ENCODE measurements around the gene PRR19.

GRCh38 chr19:42272535-42272897, 29.4 kb upstream of the PRR19 start:
- TF ChIP-seq CTCF (IDR thresholded peaks at IDR 0.05) (no peak), POLR2A (IDR thresholded peaks at IDR 0.05) (no peak)

All from tibial nerve (tissue), 3 donors.